CD8-positive, alpha-beta memory T cell (primary cell): ENCODE measurements around the gene TMPRSS3. TPM values are rescaled to one million over a fixed set of nuclear protein-coding genes. Genes with fewer than 3 reads are reported as not detected.

Experiments used
- CTCF ChIA-PET: fragments of 350-600 bp; sonication (Branson Sonifier 250); formaldehyde crosslinking; loops from one replicate; lab custom pipeline; 2021; ENCODE audit warnings: antibody characterized with exemption; lab: Charles Lee
- POLR2A ChIA-PET: fragments of 350-600 bp; sonication (Branson Sonifier 250); formaldehyde crosslinking; loops from one replicate; lab custom pipeline; 2021; ENCODE audit warnings: antibody characterized with exemption; lab: Charles Lee
- DNase-seq, 5 donors: peaks; one replicate each; pipeline versions ENCODE4 v3.0.0 to v3.0.0-alpha.2; 2020 to 2022; ENCODE audit warnings: mixed read lengths in 1 of 5
- H3K27ac ChIP-seq: one replicate; pipeline ENCODE4 v1.7.0; 2013; ENCODE audit warnings: low read depth, mild to moderate bottlenecking, low read length, moderate library complexity
- H3K27me3 ChIP-seq: 2 replicates; pipeline ENCODE4 v1.7.0; 2013; ENCODE audit warnings: low read length, mild to moderate bottlenecking; ENCODE audit not compliant: insufficient read depth, poor library complexity, severe bottlenecking
- H3K36me3 ChIP-seq: 2 replicates; pipeline ENCODE4 v1.7.0; 2013; ENCODE audit warnings: mild to moderate bottlenecking, low read length, moderate library complexity; ENCODE audit not compliant: insufficient read depth
- H3K4me1 ChIP-seq: 2 replicates; pipeline ENCODE4 v1.7.0; 2013; ENCODE audit warnings: mild to moderate bottlenecking, low read length, moderate library complexity; ENCODE audit not compliant: insufficient read depth
- H3K4me3 ChIP-seq: 2 replicates; pipeline ENCODE4 v1.7.0; 2013; ENCODE audit warnings: mild to moderate bottlenecking, low read length
- H3K9me3 ChIP-seq: 2 replicates; pipeline ENCODE4 v1.7.0; 2013; ENCODE audit warnings: mild to moderate bottlenecking, low read length
- H3K27ac Mint-ChIP-seq, 8 donors: one replicate each; pipeline ENCODE4 v1.8.0; 2020 to 2021; ENCODE audit warnings: mixed read lengths in 8 of 8, mild to moderate bottlenecking in 6 of 8, inconsistent platforms in 3 of 8, moderate library complexity in 3 of 8
- H3K27me3 Mint-ChIP-seq, 2 donors: one replicate each; pipeline ENCODE4 v1.8.0; 2020 to 2021; ENCODE audit warnings: mixed read lengths in 2 of 2, mild to moderate bottlenecking in 1 of 2, moderate library complexity in 1 of 2
- H3K36me3 Mint-ChIP-seq, 3 donors: one replicate each; pipeline ENCODE4 v1.8.0; 2020 to 2021; ENCODE audit warnings: mixed read lengths in 3 of 3, inconsistent platforms in 1 of 3, mild to moderate bottlenecking in 1 of 3
- H3K4me1 Mint-ChIP-seq, 3 donors: one replicate each; pipeline ENCODE4 v1.8.0; 2020 to 2021; ENCODE audit warnings: mixed read lengths in 3 of 3, inconsistent platforms in 1 of 3, mild to moderate bottlenecking in 1 of 3
- H3K4me3 Mint-ChIP-seq, 7 donors: one replicate each; pipeline ENCODE4 v1.8.0; 2020 to 2021; ENCODE audit warnings: mixed read lengths in 7 of 7, mild to moderate bottlenecking in 6 of 7, moderate library complexity in 4 of 7, inconsistent platforms in 2 of 7
- H3K9me3 Mint-ChIP-seq, 5 donors: one replicate each; pipeline ENCODE4 v1.8.0; 2020 to 2022; ENCODE audit warnings: mixed read lengths in 5 of 5, mild to moderate bottlenecking in 3 of 5, moderate library complexity in 2 of 5, inconsistent platforms in 1 of 5
- polyA plus RNA-seq: library from polyadenylated mRNA; unstranded; fragments of 300-500 nt; fragmentation: Illumina TruSeq; gene quantifications from one replicate; pipeline ENCODE4 v1.2.3, GENCODE V29; 2021
- total RNA-seq, 2 experiments: library from RNA; stranded (reverse); gene quantifications; one replicate each; pipeline ENCODE4 v1.2.3, GENCODE V29; 2021

TMPRSS3 gene
- total and polyA plus RNA-seq, 3 experiments from 2014 or later: 2.0 to 20.4 (median 19.6) TPM

GRCh38 chr21:42421018-42421793, 25.4 kb upstream of the TMPRSS3 start:
- peaks cover 41 to 87% (median 44%) of the 10 kb centered on the region in 3 donors for H3K36me3 Mint-ChIP-seq
- no peak for DNase-seq
- Histone ChIP-seq H3K4me3 (no peak overlapping the region), H3K36me3 (peaks cover 54% of the 10 kb centered on the region), H3K27ac (no peak overlapping the region), H3K27me3 (no peaks in the 10 kb centered on the region), H3K4me1 (peaks cover 94% of the 10 kb centered on the region), H3K9me3 (no peaks in the 10 kb centered on the region)
- ChIA-PET POLR2A (interaction anchor here (2.3 kb wide), 1 partner anchor 18 kb away, joined by 21 read pairs; the partner anchor contains the start of gene UBASH3A), CTCF (interaction anchor here (0.9 to 2.3 kb wide), 4 partner anchors 11 to 40 kb away, joined by 3 to 12 read pairs (median 8); partner anchors contain the start of gene UBASH3A)
- H3K4me3 Mint-ChIP-seq: peak overlapping the region; percentile 7 to 72 (median 52)
- no peaks in the 10 kb centered on the region for H3K27me3 Mint-ChIP-seq
- H3K27ac Mint-ChIP-seq: peak overlapping the region in 7 of 8 donors; percentile 23 to 84 (median 69)
- peaks cover 79 to 93% (median 88%) of the 10 kb centered on the region in 3 donors for H3K4me1 Mint-ChIP-seq
- no peaks in the 10 kb centered on the region for H3K9me3 Mint-ChIP-seq

GRCh38 chr21:42419845-42420244, 24.0 kb upstream of the TMPRSS3 start:
- DNase-seq: no peak
- Histone ChIP-seq H3K27ac (no peak overlapping the region), H3K36me3 (peaks cover 61% of the 10 kb centered on the region), H3K4me3 (no peak overlapping the region), H3K4me1 (peaks cover 96% of the 10 kb centered on the region), H3K9me3 (no peaks in the 10 kb centered on the region), H3K27me3 (no peaks in the 10 kb centered on the region)
- H3K27ac Mint-ChIP-seq: peak overlapping the region in 1 of 8 donors; percentile 76
- peaks cover 39 to 83% (median 43%) of the 10 kb centered on the region in 3 donors for H3K36me3 Mint-ChIP-seq
- POLR2A ChIA-PET: interaction anchor here (2.3 kb wide), 1 partner anchor 16 kb away, joined by 21 read pairs; the partner anchor contains the start of gene UBASH3A
- no peaks in the 10 kb centered on the region for H3K27me3 Mint-ChIP-seq
- peaks cover 79 to 88% (median 80%) of the 10 kb centered on the region in 3 donors for H3K4me1 Mint-ChIP-seq
- no peaks in the 10 kb centered on the region for H3K9me3 Mint-ChIP-seq
- CTCF ChIA-PET: interaction anchor here (2.1 to 2.2 kb wide), 2 partner anchors 16 kb away, joined by 9 to 12 read pairs; partner anchors contain the start of gene UBASH3A
- H3K4me3 Mint-ChIP-seq: no peak overlapping the region

GRCh38 chr21:42418886-42419285, 23.0 kb upstream of the TMPRSS3 start:
- no peak overlapping the region for H3K4me3 Mint-ChIP-seq
- no peaks in the 10 kb centered on the region for H3K9me3 Mint-ChIP-seq
- H3K36me3 Mint-ChIP-seq: peaks cover 42 to 75% (median 50%) of the 10 kb centered on the region in 3 donors
- H3K4me3 ChIP-seq: no peak overlapping the region
- H3K27me3 Mint-ChIP-seq: no peaks in the 10 kb centered on the region
- ChIA-PET POLR2A (interaction anchor here (1.1 to 1.2 kb wide), 2 partner anchors 9 to 15 kb away, joined by 4 to 8 read pairs; partner anchors contain the start of gene UBASH3A), CTCF (interaction anchor here (2.1 kb wide), 1 partner anchor 15 kb away, joined by 9 read pairs; the partner anchor contains the start of gene UBASH3A)
- H3K27ac ChIP-seq: no peak overlapping the region
- H3K9me3 ChIP-seq: no peaks in the 10 kb centered on the region
- peak overlapping the region in 6 of 8 donors; percentile 8 to 78 (median 72) for H3K27ac Mint-ChIP-seq
- no peak for DNase-seq
- H3K4me1 Mint-ChIP-seq: peaks cover 70 to 88% (median 79%) of the 10 kb centered on the region in 3 donors
- peaks cover 64% of the 10 kb centered on the region for H3K36me3 ChIP-seq
- H3K4me1 ChIP-seq: peaks cover 96% of the 10 kb centered on the region
- no peaks in the 10 kb centered on the region for H3K27me3 ChIP-seq

GRCh38 chr21:42417533-42417932, 21.7 kb upstream of the TMPRSS3 start:
- Mint-ChIP-seq H3K4me3 (peak overlapping the region in 4 of 7 donors; percentile 36 to 61 (median 56)), H3K9me3 (no peaks in the 10 kb centered on the region)
- CTCF ChIA-PET: interaction anchor here (1.8 kb wide), 1 partner anchor 13 kb away, joined by 13 read pairs; the partner anchor contains the start of gene UBASH3A

GRCh38 chr21:42414928-42415769, 19.3 kb upstream of the TMPRSS3 start:
- H3K27ac ChIP-seq: peak overlapping the region; percentile 75
- Mint-ChIP-seq H3K4me1 (peaks cover 33 to 67% (median 53%) of the 10 kb centered on the region in 3 donors), H3K4me3 (peak overlapping the region; percentile 59 to 91 (median 76)), H3K9me3 (no peaks in the 10 kb centered on the region), H3K27me3 (no peaks in the 10 kb centered on the region), H3K27ac (peak overlapping the region; percentile 95 to 100 (median 99)), H3K36me3 (peaks cover 22 to 42% (median 39%) of the 10 kb centered on the region in 3 donors)
- ChIA-PET CTCF (interaction anchor here (1.8 kb wide), 1 partner anchor 11 kb away, joined by 13 read pairs; the partner anchor contains the start of gene UBASH3A), POLR2A (interaction anchor here (1.5 to 2.7 kb wide), 2 partner anchors 10 to 11 kb away, joined by 6 to 15 read pairs; partner anchors contain the start of gene UBASH3A)
- peak overlapping the region; percentile 30 for H3K4me3 ChIP-seq
- peaks cover 83% of the 10 kb centered on the region for H3K36me3 ChIP-seq
- no peaks in the 10 kb centered on the region for H3K27me3 ChIP-seq
- peaks cover 96% of the 10 kb centered on the region for H3K4me1 ChIP-seq
- no peaks in the 10 kb centered on the region for H3K9me3 ChIP-seq
- peak; percentile 80 to 96 (median 86) for DNase-seq

More at GRCh38 chr21:42417533-42417932, 21.7 kb upstream of the TMPRSS3 start:
- Mint-ChIP-seq H3K27me3 (no peaks in the 10 kb centered on the region), H3K27ac (peak overlapping the region in 7 of 8 donors; percentile 14 to 99 (median 90)), H3K36me3 (peaks cover 37 to 63% (median 51%) of the 10 kb centered on the region in 3 donors), H3K4me1 (peaks cover 57 to 88% (median 74%) of the 10 kb centered on the region in 3 donors)
- Histone ChIP-seq H3K4me3 (no peak overlapping the region), H3K9me3 (no peaks in the 10 kb centered on the region), H3K27me3 (no peaks in the 10 kb centered on the region), H3K4me1 (peaks cover 96% of the 10 kb centered on the region), H3K27ac (no peak overlapping the region), H3K36me3 (peaks cover 74% of the 10 kb centered on the region)
- peak in 2 of 5 donors; percentile 65 to 66 for DNase-seq
- POLR2A ChIA-PET: interaction anchor here (2.7 kb wide), 1 partner anchor 14 kb away, joined by 15 read pairs; the partner anchor contains the start of gene UBASH3A

DNA sequence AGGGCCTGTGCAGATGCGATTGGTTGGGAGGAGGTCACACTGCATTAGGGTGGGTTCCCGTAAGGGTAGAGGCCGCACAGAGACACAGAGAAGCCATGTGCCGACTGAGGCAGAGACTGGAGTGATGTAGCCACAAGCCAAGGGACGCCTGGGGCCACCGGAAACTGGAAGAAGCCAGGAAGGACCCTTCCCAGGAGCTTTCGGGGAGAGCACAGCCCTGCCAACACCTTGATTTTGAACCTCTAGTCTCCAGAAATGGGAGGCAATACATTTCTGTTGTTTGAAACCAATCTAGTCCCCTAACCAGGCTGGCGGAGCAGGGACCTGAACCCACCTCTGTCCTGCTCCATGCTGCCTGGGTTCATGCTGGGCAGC, 18.7 kb upstream of the TMPRSS3 start:
- Mint-ChIP-seq H3K9me3 (no peaks in the 10 kb centered on the region), H3K27me3 (no peaks in the 10 kb centered on the region), H3K4me1 (peaks cover 32 to 66% (median 56%) of the 10 kb centered on the region in 3 donors), H3K27ac (peak overlapping the region; percentile 95 to 100 (median 99)), H3K4me3 (peak overlapping the region; percentile 59 to 91 (median 76)), H3K36me3 (peaks cover 24 to 38% (median 36%) of the 10 kb centered on the region in 3 donors)
- CTCF ChIA-PET: interaction anchor here (1.5 to 2.3 kb wide), 2 partner anchors 9 to 10 kb away, joined by 3 to 8 read pairs; partner anchors contain the start of gene UBASH3A
- H3K36me3 ChIP-seq: peaks cover 83% of the 10 kb centered on the region
- H3K27ac ChIP-seq: peak overlapping the region; percentile 75
- POLR2A ChIA-PET: interaction anchor here (2.7 kb wide), 1 partner anchor 11 kb away, joined by 15 read pairs; the partner anchor contains the start of gene UBASH3A
- no peaks in the 10 kb centered on the region for H3K27me3 ChIP-seq
- peaks cover 96% of the 10 kb centered on the region for H3K4me1 ChIP-seq
- peak overlapping the region; percentile 24 for H3K4me3 ChIP-seq
- no peak for DNase-seq
- no peaks in the 10 kb centered on the region for H3K9me3 ChIP-seq

GRCh38 chr21:42414066-42414465, 18.2 kb upstream of the TMPRSS3 start:
- Mint-ChIP-seq H3K27ac (peak overlapping the region; percentile 95 to 100 (median 99)), H3K36me3 (peaks cover 24 to 35% (median 31%) of the 10 kb centered on the region in 3 donors), H3K27me3 (no peaks in the 10 kb centered on the region), H3K4me3 (peak overlapping the region in 6 of 7 donors; percentile 55 to 80 (median 76)), H3K9me3 (no peaks in the 10 kb centered on the region), H3K4me1 (peaks cover 32 to 66% (median 56%) of the 10 kb centered on the region in 3 donors)
- Histone ChIP-seq H3K36me3 (peaks cover 83% of the 10 kb centered on the region), H3K4me1 (peaks cover 96% of the 10 kb centered on the region), H3K9me3 (no peaks in the 10 kb centered on the region), H3K27ac (peak overlapping the region; percentile 75), H3K4me3 (peak overlapping the region; percentile 24), H3K27me3 (no peaks in the 10 kb centered on the region)
- CTCF ChIA-PET: interaction anchor here (1.5 to 2.3 kb wide), 2 partner anchors 9 to 10 kb away, joined by 3 to 8 read pairs; partner anchors contain the start of gene UBASH3A
- POLR2A ChIA-PET: interaction anchor here (1.2 kb wide), 1 partner anchor 10 kb away, joined by 5 read pairs; the partner anchor contains the start of gene UBASH3A
- no peak for DNase-seq
